ENCODE measurements around the gene PADI4. TPM values are rescaled to one million over a fixed set of nuclear protein-coding genes. Genes with fewer than 3 reads are reported as not detected.

The PADI4 gene
- total RNA-seq, 3 donors from 2014 or later (not counting 1 experiment from before 2014, with no cell fraction given), result 1.4 to 11.6 (median 1.7) TPM

GRCh38 chr1:17260264-17260663 is 47.7 kb upstream of the PADI4 start:
- no peaks in the 10 kb centered on the region for H3K36me3 ChIP-seq (ENCODE audit: control insufficient read depth, insufficient read depth, low read length)
- H3K4me1 ChIP-seq (ENCODE audit: control insufficient read depth, insufficient read depth, low read length), result no peaks in the 10 kb centered on the region
- WGBS (ENCODE audit: insufficient coverage), result 93% methylated on average over 7 of the region's 7 CpGs
- ATAC-seq, result no peak
- H3K4me3 ChIP-seq (ENCODE audit: low read length), result no peak overlapping the region
- intact Hi-C loops (cut with micrococcal nuclease), result no loop called here
- Mint-ChIP-seq H3K36me3 (no peaks in the 10 kb centered on the region), H3K4me1 (no peaks in the 10 kb centered on the region), H3K9me3 (no peaks in the 10 kb centered on the region), H3K27me3 (ENCODE audit: low read depth in 2 of 2) (peaks cover 0 to 9% of the 10 kb centered on the region in 2 donors), H3K27ac (no peak overlapping the region), H3K4me3 (no peak overlapping the region)
- H3K9me3 ChIP-seq (ENCODE audit: control insufficient read depth, insufficient read depth, low read length), result no peaks in the 10 kb centered on the region
- no peak for TF ChIP-seq CTCF (IDR thresholded peaks at IDR 0.05)
- H3K27me3 ChIP-seq (ENCODE audit: control insufficient read depth, insufficient read depth, low read length), result no peaks in the 10 kb centered on the region
- no peak for DNase-seq
- H3K27ac ChIP-seq (ENCODE audit: low read length), result no peak overlapping the region

- H3K27me3 Mint-ChIP-seq (ENCODE audit: low read depth in 2 of 2), result peaks cover 0 to 9% of the 10 kb centered on the region in 2 donors
- H3K27ac Mint-ChIP-seq, result no peak overlapping the region
Observed at GRCh38 chr1:17260738-17261137, 47.3 kb upstream of the PADI4 start.

GRCh38 chr1:17263936-17264335 is 44.1 kb upstream of the PADI4 start:
- Histone ChIP-seq H3K27ac (ENCODE audit: low read length) (no peak overlapping the region), H3K9me3 (ENCODE audit: control insufficient read depth, insufficient read depth, low read length) (no peaks in the 10 kb centered on the region), H3K4me1 (ENCODE audit: control insufficient read depth, insufficient read depth, low read length) (no peaks in the 10 kb centered on the region), H3K4me3 (ENCODE audit: low read length) (no peak overlapping the region), H3K36me3 (ENCODE audit: control insufficient read depth, insufficient read depth, low read length) (no peaks in the 10 kb centered on the region), H3K27me3 (ENCODE audit: control insufficient read depth, insufficient read depth, low read length) (no peaks in the 10 kb centered on the region)
- H3K4me3 Mint-ChIP-seq, result no peak overlapping the region
- TF ChIP-seq CTCF (IDR thresholded peaks at IDR 0.05), result no peak
- intact Hi-C loops (cut with micrococcal nuclease), result no loop called here
- H3K27ac Mint-ChIP-seq, result no peak overlapping the region
- H3K36me3 Mint-ChIP-seq, result no peaks in the 10 kb centered on the region
- H3K27me3 Mint-ChIP-seq (ENCODE audit: low read depth in 2 of 2), result peaks cover 0 to 9% of the 10 kb centered on the region in 2 donors
- DNase-seq, result no peak
- no peaks in the 10 kb centered on the region for H3K9me3 Mint-ChIP-seq
- no peaks in the 10 kb centered on the region for H3K4me1 Mint-ChIP-seq
- ATAC-seq, result no peak

More at GRCh38 chr1:17260738-17261137, 47.3 kb upstream of the PADI4 start:
- Histone ChIP-seq H3K4me1 (ENCODE audit: control insufficient read depth, insufficient read depth, low read length) (no peaks in the 10 kb centered on the region), H3K36me3 (ENCODE audit: control insufficient read depth, insufficient read depth, low read length) (no peaks in the 10 kb centered on the region), H3K27me3 (ENCODE audit: control insufficient read depth, insufficient read depth, low read length) (no peaks in the 10 kb centered on the region), H3K4me3 (ENCODE audit: low read length) (no peak overlapping the region), H3K27ac (ENCODE audit: low read length) (no peak overlapping the region), H3K9me3 (ENCODE audit: control insufficient read depth, insufficient read depth, low read length) (no peaks in the 10 kb centered on the region)
- H3K9me3 Mint-ChIP-seq, result no peaks in the 10 kb centered on the region
- H3K36me3 Mint-ChIP-seq, result no peaks in the 10 kb centered on the region
- no peaks in the 10 kb centered on the region for H3K4me1 Mint-ChIP-seq
- WGBS (ENCODE audit: insufficient coverage), result 98% methylated on average over 3 of the region's 5 CpGs
- ATAC-seq (no peak), DNase-seq (no peak)
- intact Hi-C loops (cut with micrococcal nuclease), result no loop called here
- H3K4me3 Mint-ChIP-seq, result no peak overlapping the region
- TF ChIP-seq CTCF (IDR thresholded peaks at IDR 0.05), result no peak

- no peak overlapping the region for H3K27ac Mint-ChIP-seq
- H3K4me1 Mint-ChIP-seq, result no peaks in the 10 kb centered on the region
- WGBS (ENCODE audit: insufficient coverage), result 78% methylated on average over 5 of the region's 5 CpGs
- ATAC-seq (no peak), DNase-seq (no peak)
- no peak overlapping the region for H3K4me3 Mint-ChIP-seq
- no peak overlapping the region for H3K27ac ChIP-seq (ENCODE audit: low read length)
- no peaks in the 10 kb centered on the region for H3K9me3 Mint-ChIP-seq
- peaks cover 0 to 9% of the 10 kb centered on the region in 2 donors for H3K27me3 Mint-ChIP-seq (ENCODE audit: low read depth in 2 of 2)
- H3K4me3 ChIP-seq (ENCODE audit: low read length), result no peak overlapping the region
- no peak for TF ChIP-seq CTCF (IDR thresholded peaks at IDR 0.05)
- H3K36me3 ChIP-seq (ENCODE audit: control insufficient read depth, insufficient read depth, low read length), result no peaks in the 10 kb centered on the region
- no peaks in the 10 kb centered on the region for H3K36me3 Mint-ChIP-seq
- no peaks in the 10 kb centered on the region for H3K27me3 ChIP-seq (ENCODE audit: control insufficient read depth, insufficient read depth, low read length)
- intact Hi-C loops (cut with micrococcal nuclease), result no loop called here
- no peaks in the 10 kb centered on the region for H3K9me3 ChIP-seq (ENCODE audit: control insufficient read depth, insufficient read depth, low read length)
- H3K4me1 ChIP-seq (ENCODE audit: control insufficient read depth, insufficient read depth, low read length), result no peaks in the 10 kb centered on the region
Observed at GRCh38 chr1:17264470-17264869, 43.5 kb upstream of the PADI4 start.
